Stromal cell of bone marrow (primary cell): ENCODE data around the gene RAPGEF4.
A peak's percentile ranks its signal among the peaks of the same experiment; 100 is the strongest.
"Not testable (repeated sequence)": the region's sequence is repeated elsewhere in the genome, so short reads cannot be mapped to it uniquely, and the experiment has no call there.

Experiments
- DNase-seq: peaks from one replicate; pipeline ENCODE4 v3.0.0-alpha.2; 2012; ENCODE audit warnings: low read depth

The RAPGEF4 gene

DNA sequence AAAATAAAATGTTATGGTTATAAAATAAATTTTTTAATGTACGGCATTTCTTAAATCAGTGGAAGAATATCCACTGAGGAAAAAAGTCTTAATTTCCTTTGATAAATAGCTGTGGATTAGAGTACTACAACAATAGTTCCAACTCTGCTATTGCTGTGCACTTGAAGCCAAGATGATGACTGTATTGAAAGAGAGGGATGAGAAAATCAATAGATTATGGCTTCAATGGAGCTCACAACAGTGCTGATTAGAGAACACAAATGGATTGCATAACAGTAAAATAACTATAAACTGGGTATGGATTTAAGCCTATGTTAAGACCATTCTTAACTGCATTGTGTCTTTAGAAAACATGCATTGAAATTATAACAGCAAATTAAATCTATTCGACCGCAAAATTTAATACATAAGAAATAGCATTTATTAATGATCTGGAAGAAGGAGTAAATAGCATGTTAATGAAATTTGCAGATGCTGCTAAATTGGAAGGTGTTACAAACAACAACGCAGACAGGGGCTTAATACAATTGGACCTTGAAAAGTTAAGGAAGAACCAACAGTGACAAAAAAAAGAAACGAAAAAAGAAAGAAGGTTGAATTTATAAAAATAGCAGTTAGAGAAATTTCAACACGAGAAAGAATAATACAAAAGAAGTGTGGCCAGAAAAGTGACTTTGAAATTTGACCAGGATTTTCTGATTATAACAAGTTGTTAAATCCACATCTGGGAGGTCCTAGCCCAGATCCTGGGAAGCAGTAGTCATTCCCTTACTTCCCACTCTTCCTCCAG lies 331.4 kb downstream of the RAPGEF4 start:
- no peak for DNase-seq

DNA sequence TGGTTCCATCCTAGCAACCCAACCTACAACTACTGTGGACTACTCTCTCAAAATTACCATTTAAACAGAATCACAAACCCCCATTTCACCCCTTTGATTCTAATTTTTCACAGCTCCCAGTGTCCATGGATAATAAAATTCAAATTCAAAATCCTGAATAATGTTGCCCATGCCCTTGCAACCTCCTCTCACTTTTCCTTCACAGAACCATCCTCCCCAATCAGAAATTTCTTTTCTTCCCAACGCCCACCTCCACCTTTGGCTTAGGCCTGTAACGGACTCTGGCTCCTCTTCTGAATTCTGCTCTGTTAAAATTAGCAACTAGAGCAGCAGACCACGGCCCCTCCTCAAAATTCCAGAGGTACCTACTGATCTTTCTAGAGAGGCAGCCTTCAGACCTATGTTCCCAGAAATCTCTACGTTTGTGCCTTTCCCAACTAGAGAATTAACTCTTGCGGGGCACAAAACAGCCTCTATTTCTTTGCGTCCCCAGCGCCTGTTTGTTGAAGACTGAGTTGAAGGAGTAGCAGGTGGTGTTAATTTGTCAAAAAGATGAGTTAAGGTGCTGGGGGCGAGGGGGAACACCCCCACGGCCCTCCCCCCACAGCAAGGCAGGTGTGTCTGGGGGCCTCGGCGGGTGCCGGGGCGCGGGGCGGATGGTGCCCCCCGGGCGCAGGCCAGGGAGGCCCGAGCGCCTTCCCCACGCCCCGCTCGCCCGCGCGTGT lies 339.6 kb downstream of the RAPGEF4 start:
- no peak for DNase-seq

- DNase-seq, result peak; percentile 66
These were observed 340.3 kb downstream of the RAPGEF4 start, which contains the start of gene MAP3K20 for GRCh38 chr2:173075781-173076580. Gene MAP3K20 (plus strand): TSS chr2:173075846. CDS start chr2:173091032, 15,186 bp downstream.

DNA sequence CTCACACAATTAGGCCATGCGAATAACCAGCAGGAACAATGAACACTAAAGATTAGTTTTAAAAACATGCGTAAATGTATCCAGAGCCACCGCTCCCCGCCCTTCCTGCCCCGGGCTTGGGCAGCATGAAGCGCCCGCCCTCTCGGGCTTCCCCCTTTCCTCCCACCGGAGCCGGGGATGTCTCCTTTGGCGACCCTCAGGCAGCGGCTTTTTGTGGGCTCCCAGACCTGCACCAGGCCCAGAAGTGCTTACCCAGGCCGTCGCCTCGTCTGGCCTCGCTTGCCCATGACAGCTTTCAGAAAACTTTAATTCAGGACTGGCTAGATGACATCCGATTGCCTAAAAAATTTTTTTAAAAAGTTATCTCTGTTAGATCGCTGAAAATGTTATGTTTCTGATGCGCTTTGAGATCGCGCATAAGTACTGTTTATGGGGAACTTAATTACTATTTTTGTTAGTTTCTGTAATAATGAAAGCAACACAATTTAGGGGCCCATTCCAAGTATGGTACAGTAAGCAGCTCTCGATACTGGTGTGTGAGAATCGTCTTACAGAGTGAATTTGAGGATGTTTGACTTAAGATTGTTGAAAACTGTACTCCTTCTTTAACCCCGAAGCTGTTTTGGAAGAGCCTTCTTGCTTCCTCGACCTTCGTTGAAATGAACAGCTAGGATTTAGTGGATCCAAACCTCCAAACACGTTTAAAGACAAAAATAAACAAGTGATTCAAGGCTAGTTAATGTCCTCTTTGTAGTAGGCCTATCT lies 341.1 kb downstream of the RAPGEF4 start:
- no peak for DNase-seq

- DNase-seq, result no peak
These were observed 342.0 kb downstream of the RAPGEF4 start for GRCh38 chr2:173077506-173078177.

GRCh38 chr2:173079141-173079540 lies 343.5 kb downstream of the RAPGEF4 start:
- DNase-seq, result no peak

DNA sequence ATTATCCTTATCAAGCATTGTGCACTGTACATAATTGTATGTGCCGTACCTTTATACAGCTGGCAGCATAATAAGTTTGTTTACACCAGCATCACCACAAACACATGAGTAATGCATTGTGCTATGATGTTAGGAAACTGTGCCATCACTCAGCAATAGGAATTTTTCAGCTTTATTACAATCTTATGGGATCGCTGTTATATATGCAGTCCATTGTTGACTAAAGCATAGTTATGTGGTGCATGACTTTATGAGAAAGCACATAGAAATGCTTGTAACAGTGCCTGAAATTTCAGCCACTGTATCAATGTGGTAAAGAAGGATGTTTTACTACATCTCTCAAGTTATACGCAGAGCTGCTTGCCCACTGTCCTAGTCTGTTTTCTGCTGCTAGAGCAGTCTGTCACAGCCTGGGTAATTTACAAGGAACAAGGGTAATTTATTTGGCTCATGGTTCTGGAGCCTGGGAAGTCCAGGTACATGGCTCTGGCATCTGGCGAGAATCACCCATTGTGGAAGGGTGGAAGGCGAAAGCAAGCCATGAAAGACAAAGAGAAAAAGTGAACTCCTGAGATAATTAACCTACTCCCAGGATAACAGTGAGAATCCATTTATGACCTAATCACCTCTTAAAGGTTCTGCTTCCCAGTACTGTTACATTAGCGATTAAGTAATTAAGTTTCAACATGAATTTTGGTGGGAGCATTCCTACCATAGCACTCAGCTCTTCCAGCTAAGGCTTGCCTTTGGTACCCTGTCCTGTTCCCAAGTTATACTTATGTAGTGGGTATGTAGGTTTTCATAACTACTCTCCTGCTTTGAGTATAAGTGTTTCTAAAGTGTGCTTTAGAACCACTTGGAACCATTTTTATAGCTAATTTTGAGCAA lies 344.6 kb downstream of the RAPGEF4 start:
- DNase-seq, result peak; percentile 74

DNA sequence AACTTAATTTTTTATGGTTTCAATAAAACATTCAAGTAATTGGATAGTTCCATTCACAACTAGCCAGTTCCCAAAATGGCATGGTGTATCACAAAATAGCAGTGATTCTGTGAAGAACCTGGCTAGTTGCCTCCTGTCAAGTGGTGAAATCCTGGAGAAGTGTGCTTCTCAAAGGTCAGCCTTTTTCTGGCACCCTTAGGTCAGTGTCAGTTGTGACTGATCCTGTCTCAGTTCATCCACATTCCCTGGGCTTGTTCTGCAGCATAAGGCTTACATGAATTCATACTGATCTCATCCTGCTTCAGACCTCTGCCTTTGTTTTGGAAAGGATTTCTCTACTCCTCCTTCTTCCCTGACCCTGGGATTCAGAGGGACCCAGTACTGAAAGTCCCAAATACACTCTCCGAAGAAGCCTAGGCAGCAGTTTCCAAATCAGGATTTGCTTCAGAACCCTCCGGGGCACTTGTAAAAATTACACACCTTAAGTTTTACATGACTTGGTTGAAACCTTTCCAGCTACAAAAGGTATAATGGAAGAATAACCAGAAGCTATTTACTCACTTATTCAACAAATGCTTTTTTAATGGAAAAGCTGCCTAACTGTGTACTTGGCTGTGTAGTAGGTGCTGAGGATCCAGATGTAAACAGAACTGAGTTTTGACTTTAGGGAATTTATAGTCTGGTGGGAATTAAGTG lies 351.0 kb downstream of the RAPGEF4 start:
- DNase-seq, result peak; percentile 32

GRCh38 chr2:173087214-173087581 lies 351.6 kb downstream of the RAPGEF4 start:
- DNase-seq, result no peak

- no peak for DNase-seq
These were observed 352.3 kb downstream of the RAPGEF4 start for GRCh38 chr2:173087793-173088496.

- DNase-seq, result no peak
These were observed 354.7 kb downstream of the RAPGEF4 start for GRCh38 chr2:173090276-173090877.

DNA sequence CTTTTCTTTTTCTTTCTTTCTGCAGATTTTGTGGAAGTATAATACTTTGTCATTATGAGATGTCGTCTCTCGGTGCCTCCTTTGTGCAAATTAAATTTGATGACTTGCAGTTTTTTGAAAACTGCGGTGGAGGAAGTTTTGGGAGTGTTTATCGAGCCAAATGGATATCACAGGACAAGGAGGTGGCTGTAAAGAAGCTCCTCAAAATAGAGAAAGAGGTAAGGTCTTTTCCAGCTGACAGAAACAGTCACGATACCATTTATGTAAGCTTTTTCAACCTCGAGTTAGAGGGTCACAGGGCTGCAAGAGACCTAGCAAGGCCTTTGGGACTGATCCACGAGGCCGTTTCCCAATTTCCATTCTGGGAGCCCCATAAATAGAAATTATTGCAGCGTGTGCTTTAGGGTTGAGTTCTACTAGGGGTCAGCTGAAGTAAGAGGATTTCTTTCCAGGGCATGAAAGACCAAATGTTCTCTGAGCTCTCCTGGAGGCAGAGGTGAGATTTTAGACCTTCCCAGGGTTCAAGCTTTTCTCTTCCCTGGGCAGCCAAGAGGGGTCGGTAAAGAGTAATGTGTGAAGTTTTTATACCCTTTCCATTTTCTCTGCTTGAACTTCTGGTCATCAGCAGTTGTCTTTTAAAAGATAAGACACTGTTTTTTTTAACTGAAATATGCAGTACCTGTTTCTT lies 355.5 kb downstream of the RAPGEF4 start:
- DNase-seq, result no peak

DNA sequence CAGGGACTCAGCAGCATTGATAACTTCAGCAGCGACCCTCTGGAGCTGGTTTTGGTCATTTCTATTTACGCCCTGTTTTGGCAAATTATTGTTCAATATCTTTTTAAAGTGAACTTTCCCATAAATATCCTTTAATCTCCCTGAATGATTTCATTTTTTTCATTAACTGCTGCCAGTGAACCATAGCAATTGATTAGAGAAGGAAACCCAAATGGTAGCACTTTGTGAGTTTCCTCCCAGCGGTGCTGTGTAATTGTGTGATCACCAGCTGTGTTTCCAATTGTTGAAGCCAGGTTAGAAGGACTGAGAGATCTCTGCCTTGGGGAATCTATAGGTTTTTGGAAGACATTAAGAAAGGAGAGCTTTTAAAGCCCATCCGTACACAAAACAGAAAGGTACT lies 356.3 kb downstream of the RAPGEF4 start:
- DNase-seq, result no peak

- no peak for DNase-seq
These were observed 357.3 kb downstream of the RAPGEF4 start for GRCh38 chr2:173092844-173093402.

GRCh38 chr2:173093617-173094016 lies 358.0 kb downstream of the RAPGEF4 start:
- DNase-seq, result not testable (repeated sequence)

DNA sequence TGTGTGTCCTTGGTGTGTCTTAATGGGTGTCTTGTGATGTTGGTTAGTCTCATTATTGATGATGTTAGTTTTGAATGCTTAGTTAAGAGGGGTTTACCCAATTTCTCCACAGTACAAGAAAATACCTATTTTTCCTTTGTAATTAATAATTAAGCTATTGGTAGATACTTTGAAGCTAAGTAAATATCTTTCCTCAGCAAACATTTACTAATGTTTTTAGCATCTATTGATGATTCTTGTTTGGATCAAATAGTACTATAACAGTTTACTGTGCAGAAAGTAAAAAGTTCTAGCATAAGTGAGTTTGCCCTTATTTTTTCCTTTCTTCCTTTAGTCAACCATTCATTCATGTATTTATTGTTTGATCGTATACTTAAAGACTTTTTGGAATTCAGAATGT lies 359.1 kb downstream of the RAPGEF4 start:
- no peak for DNase-seq

GRCh38 chr2:173095356-173095755 lies 359.7 kb downstream of the RAPGEF4 start:
- no peak for DNase-seq

- no peak for DNase-seq
These were observed 363.6 kb downstream of the RAPGEF4 start for GRCh38 chr2:173099271-173099670.
